ENCODE results near the gene CYP39A1. TPM values are rescaled to one million over a fixed set of nuclear protein-coding genes. Genes with fewer than 3 reads are reported as not detected.

Gene CYP39A1, protein sequence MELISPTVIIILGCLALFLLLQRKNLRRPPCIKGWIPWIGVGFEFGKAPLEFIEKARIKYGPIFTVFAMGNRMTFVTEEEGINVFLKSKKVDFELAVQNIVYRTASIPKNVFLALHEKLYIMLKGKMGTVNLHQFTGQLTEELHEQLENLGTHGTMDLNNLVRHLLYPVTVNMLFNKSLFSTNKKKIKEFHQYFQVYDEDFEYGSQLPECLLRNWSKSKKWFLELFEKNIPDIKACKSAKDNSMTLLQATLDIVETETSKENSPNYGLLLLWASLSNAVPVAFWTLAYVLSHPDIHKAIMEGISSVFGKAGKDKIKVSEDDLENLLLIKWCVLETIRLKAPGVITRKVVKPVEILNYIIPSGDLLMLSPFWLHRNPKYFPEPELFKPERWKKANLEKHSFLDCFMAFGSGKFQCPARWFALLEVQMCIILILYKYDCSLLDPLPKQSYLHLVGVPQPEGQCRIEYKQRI
- 10 to 100 TPM; 17.6 to 31.2 TPM for total RNA-seq

DNA sequence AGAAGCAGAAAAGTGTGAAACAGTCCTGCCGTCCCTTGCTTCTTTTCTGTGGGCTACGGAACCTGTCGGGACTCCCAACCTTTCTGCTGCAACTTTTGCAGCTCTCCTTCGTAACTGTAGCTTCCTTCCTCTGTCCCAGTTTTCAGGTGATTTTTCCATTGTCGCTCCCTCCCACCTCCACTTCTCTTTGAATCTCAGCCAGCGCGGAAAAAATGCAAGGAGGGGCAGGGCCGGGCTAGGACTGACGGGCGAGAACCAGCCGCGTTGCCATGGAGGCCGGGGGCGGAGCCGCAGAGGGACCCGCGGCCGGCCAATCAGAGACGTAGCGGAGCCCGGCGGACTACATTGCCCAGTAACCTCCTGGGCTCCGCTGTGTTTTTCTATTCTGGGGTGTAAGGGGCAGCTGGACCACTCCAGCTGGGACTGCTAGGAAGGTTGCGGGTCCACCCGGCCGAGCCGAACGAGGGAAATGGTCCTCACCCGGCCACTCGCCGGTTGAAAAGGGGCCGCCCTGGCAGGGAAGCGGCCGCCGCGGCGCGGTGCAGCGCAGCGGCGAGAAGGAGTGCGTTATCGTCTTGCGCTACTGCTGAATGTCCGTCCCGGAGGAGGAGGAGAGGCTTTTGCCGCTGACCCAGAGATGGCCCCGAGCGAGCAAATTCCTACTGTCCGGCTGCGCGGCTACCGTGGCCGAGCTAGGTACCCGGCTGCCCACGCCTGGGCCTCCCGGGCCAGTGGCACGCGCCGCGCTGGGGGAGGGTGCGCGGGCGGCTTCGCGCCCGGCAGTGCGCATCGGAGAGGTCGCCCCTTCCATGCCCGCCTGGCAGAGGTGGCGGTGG is at the start of gene CYP39A1, which contains the start of gene SLC25A27:
Gene CYP39A1 (minus strand): TSS at position 216 of the 836 bp plus-strand sequence. CDS start 236 bp downstream, outside the sequence.
Gene SLC25A27 (plus strand): TSS at position 373 of the 836 bp plus-strand sequence. CDS start 218 bp downstream, at position 591.
- Histone ChIP-seq H3K27me3 (replicated peaks; ENCODE audit: insufficient read depth) (no peaks in the 10 kb centered on the region), H3K9me3 (no peaks in the 10 kb centered on the region), H3K27ac (peak within 1 kb of the TSS; percentile 92 to 96), H3K36me3 (no peaks in the 10 kb centered on the region), H3K4me1 (replicated peaks) (no peaks in the 10 kb centered on the region), H3K4me3 (peak within 1 kb of the TSS; percentile 81 to 96)
- TF ChIP-seq POLR2AphosphoS5 (IDR thresholded peaks at IDR 0.05) (peak; percentile 91), POLR2A (IDR thresholded peaks at IDR 0.05) (peak; percentile 74), CTCF (IDR thresholded peaks at IDR 0.05) (no peak)
- intact Hi-C loops (cut with DNase I): no loop called here
- WGBS: under 1% methylated on average over 69 of the region's 72 CpGs
- peak; percentile 98 for DNase-seq (ENCODE audit: low spot score)

DNA sequence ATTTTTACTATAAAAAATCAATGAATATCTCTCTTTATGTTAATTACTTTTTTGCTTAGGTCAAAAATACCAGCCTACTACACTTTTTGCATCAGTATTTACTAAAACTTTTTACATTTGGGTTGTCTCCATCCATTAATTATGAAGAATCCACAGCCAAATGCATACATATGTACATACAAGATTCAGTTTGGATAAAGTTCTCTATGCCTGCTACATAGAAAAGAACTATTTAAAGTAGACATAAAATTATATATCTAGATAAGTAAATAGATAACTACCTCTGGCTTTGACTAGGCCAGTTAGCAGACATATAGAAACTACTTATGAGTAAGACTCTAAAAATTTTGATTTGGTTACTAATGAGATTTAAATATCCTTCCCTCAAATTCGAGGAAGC is 47.4 kb upstream of the CYP39A1 start:
- no peak overlapping the region for H3K27ac ChIP-seq
- TF ChIP-seq POLR2A (IDR thresholded peaks at IDR 0.05) (no peak), CTCF (IDR thresholded peaks at IDR 0.05) (no peak), POLR2AphosphoS5 (IDR thresholded peaks at IDR 0.05) (no peak)
- WGBS: 67% methylated on average over 1 of the region's 1 CpG
- H3K4me1 ChIP-seq (replicated peaks): no peaks in the 10 kb centered on the region
- H3K27me3 ChIP-seq (replicated peaks; ENCODE audit: insufficient read depth): no peaks in the 10 kb centered on the region
- H3K4me3 ChIP-seq: no peak overlapping the region
- intact Hi-C loops (cut with DNase I): no loop called here
- no peak for DNase-seq (ENCODE audit: low spot score)
- H3K9me3 ChIP-seq: no peaks in the 10 kb centered on the region
- H3K36me3 ChIP-seq: no peaks in the 10 kb centered on the region

DNA sequence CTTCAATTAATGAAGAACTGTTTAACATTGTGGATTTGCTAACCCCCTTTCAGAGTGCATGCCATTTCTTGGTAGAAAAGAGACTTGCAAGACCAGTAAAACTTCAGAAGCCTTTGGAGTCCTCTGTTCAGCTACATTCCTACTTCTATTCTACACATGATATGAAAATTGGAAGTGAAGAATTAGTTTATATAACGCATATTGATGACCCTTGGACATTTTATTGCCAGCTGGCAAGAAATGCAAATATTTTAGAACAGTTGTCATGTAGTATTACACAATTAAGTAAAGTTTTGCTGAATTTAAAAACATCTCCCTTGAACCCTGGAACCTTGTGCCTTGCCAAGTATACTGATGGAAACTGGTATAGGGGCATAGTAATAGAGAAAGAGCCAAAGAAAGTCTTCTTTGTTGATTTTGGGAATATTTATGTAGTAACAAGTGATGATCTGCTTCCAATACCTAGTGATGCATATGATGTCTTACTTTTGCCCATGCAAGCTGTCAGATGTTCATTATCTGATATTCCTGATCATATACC is 38.4 kb upstream of the CYP39A1 start:
- no peaks in the 10 kb centered on the region for H3K27me3 ChIP-seq (replicated peaks; ENCODE audit: insufficient read depth)
- H3K4me1 ChIP-seq (replicated peaks): no peaks in the 10 kb centered on the region
- intact Hi-C loops (cut with DNase I): no loop called here
- no peaks in the 10 kb centered on the region for H3K36me3 ChIP-seq
- no peaks in the 10 kb centered on the region for H3K9me3 ChIP-seq
- DNase-seq (ENCODE audit: low spot score): no peak
- TF ChIP-seq POLR2AphosphoS5 (IDR thresholded peaks at IDR 0.05) (no peak), CTCF (IDR thresholded peaks at IDR 0.05) (no peak), POLR2A (IDR thresholded peaks at IDR 0.05) (no peak)
- H3K27ac ChIP-seq: no peak overlapping the region
- 70% methylated on average over 1 of the region's 1 CpG for WGBS
- H3K4me3 ChIP-seq: no peak overlapping the region

DNA sequence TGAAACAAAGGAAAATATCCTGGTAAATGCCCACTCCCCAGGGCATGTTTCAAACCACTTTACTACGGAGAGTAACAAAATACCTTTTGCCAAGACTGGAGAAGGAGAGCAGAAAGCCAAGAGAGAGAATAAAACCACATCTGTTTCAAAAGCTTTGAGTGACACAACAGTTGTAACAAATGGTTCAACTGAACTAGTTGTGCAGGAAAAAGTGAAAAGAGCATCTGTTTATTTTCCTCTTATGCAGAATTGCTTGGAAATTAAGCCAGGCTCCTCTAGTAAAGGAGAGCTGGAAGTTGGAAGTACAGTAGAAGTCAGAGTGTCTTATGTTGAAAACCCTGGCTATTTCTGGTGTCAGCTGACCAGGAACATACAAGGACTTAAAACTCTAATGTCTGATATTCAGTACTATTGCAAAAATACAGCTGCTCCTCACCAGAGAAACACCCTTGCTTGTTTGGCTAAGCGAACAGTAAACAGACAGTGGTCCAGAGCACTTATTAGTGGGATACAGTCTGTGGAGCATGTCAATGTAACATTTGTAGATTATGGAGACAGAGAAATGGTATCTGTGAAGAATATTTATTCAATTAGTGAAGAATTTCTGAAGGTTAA is 37.6 kb upstream of the CYP39A1 start:
- Histone ChIP-seq H3K4me3 (no peak overlapping the region), H3K27ac (no peak overlapping the region), H3K9me3 (no peaks in the 10 kb centered on the region), H3K27me3 (replicated peaks; ENCODE audit: insufficient read depth) (no peaks in the 10 kb centered on the region), H3K4me1 (replicated peaks) (no peaks in the 10 kb centered on the region), H3K36me3 (no peaks in the 10 kb centered on the region)
- TF ChIP-seq POLR2A (IDR thresholded peaks at IDR 0.05): no peak
- TF ChIP-seq CTCF (IDR thresholded peaks at IDR 0.05): no peak
- TF ChIP-seq POLR2AphosphoS5 (IDR thresholded peaks at IDR 0.05): no peak
- DNase-seq (ENCODE audit: low spot score): no peak
- intact Hi-C loops (cut with DNase I): no loop called here
- WGBS: 58% methylated on average over 2 of the region's 2 CpGs

Data from prostate gland (tissue), 2 donors.